GM10248 (cell line): ENCODE data around the gene AMELX.

Experiments used
- CTCF ChIA-PET: fragments of 300-600 bp; sonication (Branson Sonifier 250); formaldehyde crosslinking; extraction: SDS; loops from one replicate; lab custom pipeline; 2021; ENCODE audit warnings: antibody characterized with exemption; lab: Yijun Ruan, JAX
- POLR2A ChIA-PET: fragments of 350-650 bp; sonication (Branson Sonifier 250); formaldehyde crosslinking; extraction: SDS; loops from one replicate; lab custom pipeline; 2020; ENCODE audit warnings: antibody characterized with exemption; lab: Yijun Ruan, JAX
- DNase-seq: peaks from one replicate; pipeline ENCODE4 v3.0.0; 2012; ENCODE audit errors: extremely low spot score
- TF ChIP-seq, protein P1 (sequence below): IDR thresholded peaks from 2 replicates; pipeline ENCODE4 v1.5.1; 2012; ENCODE audit warnings: mild to moderate bottlenecking, low read depth; ENCODE audit errors: extremely low read depth, missing control alignments, control extremely low read depth

The AMELX gene

DNA sequence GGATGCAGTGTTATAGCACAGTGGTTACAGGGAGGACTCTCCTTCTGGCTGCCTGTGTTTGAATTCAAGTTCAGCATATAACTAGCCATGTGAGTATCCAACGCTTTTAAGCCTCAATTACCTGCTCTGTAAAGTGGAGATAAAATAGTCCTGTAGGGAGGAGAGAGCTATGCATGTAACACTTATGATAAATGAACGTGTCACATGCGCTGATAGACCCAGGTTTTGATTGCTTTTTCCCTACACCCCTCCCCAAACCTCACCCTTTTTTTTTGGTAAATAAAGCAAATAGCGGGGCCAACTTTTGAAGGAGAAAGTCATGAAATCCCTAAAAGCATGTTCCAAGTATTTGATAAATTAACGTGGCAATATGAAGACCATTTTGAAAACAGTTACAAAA, 20.4 kb upstream of the AMELX start:
- TF ChIP-seq, protein P1, sequence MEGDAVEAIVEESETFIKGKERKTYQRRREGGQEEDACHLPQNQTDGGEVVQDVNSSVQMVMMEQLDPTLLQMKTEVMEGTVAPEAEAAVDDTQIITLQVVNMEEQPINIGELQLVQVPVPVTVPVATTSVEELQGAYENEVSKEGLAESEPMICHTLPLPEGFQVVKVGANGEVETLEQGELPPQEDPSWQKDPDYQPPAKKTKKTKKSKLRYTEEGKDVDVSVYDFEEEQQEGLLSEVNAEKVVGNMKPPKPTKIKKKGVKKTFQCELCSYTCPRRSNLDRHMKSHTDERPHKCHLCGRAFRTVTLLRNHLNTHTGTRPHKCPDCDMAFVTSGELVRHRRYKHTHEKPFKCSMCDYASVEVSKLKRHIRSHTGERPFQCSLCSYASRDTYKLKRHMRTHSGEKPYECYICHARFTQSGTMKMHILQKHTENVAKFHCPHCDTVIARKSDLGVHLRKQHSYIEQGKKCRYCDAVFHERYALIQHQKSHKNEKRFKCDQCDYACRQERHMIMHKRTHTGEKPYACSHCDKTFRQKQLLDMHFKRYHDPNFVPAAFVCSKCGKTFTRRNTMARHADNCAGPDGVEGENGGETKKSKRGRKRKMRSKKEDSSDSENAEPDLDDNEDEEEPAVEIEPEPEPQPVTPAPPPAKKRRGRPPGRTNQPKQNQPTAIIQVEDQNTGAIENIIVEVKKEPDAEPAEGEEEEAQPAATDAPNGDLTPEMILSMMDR: no peak
- ChIA-PET CTCF (no interaction called here), POLR2A (no interaction called here)
- DNase-seq: no peak

DNA sequence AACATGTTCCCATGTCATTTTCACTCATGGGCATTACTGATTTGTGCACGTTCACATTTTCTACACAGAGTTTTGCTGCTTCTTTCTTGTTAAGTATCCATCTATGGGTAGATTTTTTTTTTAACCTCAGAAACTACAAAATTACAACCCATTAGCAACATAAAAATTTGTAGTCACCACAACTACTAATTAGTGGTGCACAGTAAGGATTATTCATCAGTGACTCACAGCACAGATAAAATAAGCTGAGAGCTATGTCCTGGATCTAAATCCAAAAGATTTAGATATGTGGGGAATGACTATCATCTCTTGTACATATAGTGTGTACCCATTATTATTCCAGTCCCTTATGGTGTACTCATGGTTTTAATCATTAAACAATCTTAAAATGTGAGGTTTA, 19.7 kb upstream of the AMELX start:
- TF ChIP-seq, protein P1: no peak
- no peak for DNase-seq
- ChIA-PET POLR2A (no interaction called here), CTCF (no interaction called here)

DNA sequence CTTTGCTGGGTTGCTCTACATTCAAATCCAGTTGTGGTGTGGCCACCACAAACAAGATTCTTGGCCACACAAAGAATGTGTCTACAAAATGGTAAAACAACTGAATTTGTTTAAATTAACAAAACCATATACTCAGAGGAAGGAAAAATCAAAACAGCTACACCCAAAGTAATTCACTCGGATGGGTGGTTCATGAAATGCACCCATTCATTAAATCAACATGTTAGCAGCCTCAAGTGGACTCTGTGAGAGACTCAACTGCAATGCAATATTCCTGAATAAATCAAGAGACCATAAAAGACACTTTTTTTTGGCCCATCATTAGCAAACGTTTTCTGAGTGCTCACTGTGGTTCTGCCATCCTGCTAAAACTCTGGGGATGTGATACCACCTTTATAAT, 11.2 kb upstream of the AMELX start:
- ChIA-PET CTCF (no interaction called here), POLR2A (no interaction called here)
- DNase-seq: no peak
- TF ChIP-seq, protein P1: no peak

DNA sequence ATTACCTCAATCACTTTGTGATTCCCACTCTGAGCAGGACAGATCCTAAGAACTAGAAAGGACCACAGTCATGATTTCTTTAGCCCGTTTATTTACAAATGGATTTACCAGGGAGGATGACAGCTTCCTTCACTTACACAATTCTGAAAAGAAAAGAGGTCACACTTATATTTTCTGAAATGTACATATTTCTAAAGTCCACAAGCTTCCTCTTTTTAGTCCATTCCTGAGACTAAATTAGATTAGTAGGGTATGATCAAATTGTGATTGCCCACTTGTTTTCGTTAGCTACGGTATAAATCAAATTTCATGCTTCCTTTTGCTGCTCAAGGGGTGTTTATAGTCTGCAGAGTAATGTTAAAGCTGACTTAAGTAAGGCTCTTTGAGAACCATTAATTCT, 7.6 kb upstream of the AMELX start:
- POLR2A ChIA-PET: no interaction called here
- CTCF ChIA-PET: no interaction called here
- no peak for DNase-seq
- TF ChIP-seq, protein P1: no peak

DNA sequence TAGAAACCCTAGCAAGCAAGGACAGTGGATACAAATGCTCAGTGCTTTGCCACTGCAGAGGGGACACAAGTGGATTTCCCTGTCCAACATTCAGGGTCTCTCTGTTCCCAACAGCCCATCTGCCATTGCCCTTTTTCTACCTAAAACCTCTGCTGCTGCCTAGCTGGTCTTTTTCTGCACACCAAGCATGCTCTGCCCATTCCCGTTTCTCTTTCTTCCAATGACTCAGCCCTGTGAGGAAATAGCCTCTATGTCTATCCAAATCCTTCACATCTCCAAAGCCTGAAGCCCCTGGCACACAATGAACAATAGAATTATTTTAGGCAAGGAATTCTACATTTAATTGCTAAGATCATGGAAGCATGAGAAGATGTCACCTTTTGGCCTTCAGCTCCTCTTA, 5.7 kb upstream of the AMELX start:
- ChIA-PET CTCF (interaction anchor here (1.0 kb wide), 1 partner anchor 9 kb away, joined by 3 read pairs; no protein-coding TSS in a partner anchor), POLR2A (no interaction called here)
- no peak for DNase-seq
- TF ChIP-seq, protein P1: no peak

DNA sequence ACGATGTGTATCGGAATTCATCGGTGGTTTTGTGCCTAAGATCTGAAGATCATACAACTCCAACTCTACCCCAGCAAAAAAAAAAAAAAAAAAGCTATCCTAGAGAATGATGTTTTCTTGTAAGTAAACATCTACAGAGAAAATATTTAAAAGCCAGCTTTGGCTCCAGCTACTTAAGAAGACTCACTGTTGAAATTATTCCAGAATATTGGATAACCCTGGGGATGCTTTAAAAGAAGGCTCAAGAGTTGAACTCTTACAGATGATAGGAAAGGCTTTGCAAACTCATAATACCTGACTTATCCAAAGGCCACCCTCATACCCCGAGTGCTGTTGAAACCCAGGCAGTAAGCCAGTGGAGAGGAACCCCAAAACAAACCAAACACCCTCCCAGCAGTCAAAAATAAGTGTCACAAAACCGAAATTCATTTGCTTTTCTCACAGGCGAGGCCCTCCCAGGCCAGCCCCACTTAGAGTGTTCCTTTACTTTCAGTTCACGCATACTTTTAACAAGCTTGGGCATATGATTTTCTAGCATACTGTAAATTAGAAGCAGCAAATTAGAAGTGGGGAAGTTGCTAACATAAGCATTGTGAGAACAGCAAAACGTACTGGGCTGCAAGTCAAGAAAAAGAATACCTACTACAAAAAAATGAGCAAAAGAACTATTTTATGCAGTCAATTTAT, 2.7 kb upstream of the AMELX start:
- TF ChIP-seq, protein P1: no peak
- POLR2A ChIA-PET: no interaction called here
- no peak for DNase-seq
- CTCF ChIA-PET: no interaction called here
